ENCODE results near the gene MYO9A.

Gene MYO9A

DNA sequence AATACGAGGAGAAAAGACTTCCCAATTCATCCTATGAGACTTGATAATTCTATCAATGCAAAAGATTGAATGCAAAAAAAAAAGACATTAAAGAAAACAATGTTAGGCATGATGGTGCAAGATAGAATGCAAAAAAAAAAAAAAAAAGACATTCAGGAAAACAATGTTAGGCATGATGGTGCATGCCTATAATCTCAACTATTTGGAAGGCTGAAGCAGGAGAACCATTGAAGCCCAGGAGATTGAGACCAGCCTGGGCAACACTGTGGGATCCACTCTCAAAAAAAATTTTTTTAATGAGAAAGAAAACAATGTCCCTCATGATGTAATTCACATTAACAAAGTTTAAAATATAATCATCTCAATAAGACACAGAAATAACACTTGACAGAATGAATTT lies 75.9 kb downstream of the MYO9A start:
- Histone ChIP-seq H4K5ac (ENCODE audit: low read length) (no peak overlapping the region), H3K18ac (ENCODE audit: low read length) (no peak overlapping the region), H2AK5ac (ENCODE audit: low read length) (no peak overlapping the region), H3K9ac (ENCODE audit: low read length) (no peak overlapping the region), H3K4ac (ENCODE audit: low read depth, low read length) (no peak overlapping the region), H3K23ac (ENCODE audit: low read length) (no peak overlapping the region), H3K79me1 (ENCODE audit: low read length) (peaks cover 3% of the 10 kb centered on the region), H3K27me3 (ENCODE audit: insufficient read depth, low read length, poor library complexity) (no peaks in the 10 kb centered on the region), H3K56ac (ENCODE audit: low read length) (no peak overlapping the region), H3K4me2 (ENCODE audit: low read length) (no peak overlapping the region), H2BK15ac (replicated peaks; ENCODE audit: low read depth) (no peak overlapping the region), H4K8ac (ENCODE audit: low read depth, low read length) (no peak overlapping the region), H2BK120ac (ENCODE audit: low read depth, low read length) (no peak overlapping the region), H2BK5ac (ENCODE audit: low read length) (no peak overlapping the region), H3K4me1 (ENCODE audit: control insufficient read depth, low read depth, low read length) (no peaks in the 10 kb centered on the region), H3K79me2 (ENCODE audit: control insufficient read depth, insufficient read depth, low read length) (no peaks in the 10 kb centered on the region), H3K4me3 (ENCODE audit: low read length) (no peak overlapping the region), H3K36me3 (ENCODE audit: control insufficient read depth, insufficient read depth, low read length) (no peaks in the 10 kb centered on the region), H3K27ac (ENCODE audit: low read depth, low read length) (no peak overlapping the region)
- no peak for DNase-seq
- no CpG with 5 or more reads among the region's 1 CpG for WGBS (ENCODE audit: extremely low coverage, insufficient coverage, low lambda C conversion rate)

- H2BK15ac ChIP-seq (replicated peaks; ENCODE audit: low read depth), result no peak overlapping the region
Measured at GRCh38 chr15:72037321-72037720, 80.6 kb downstream of the MYO9A start.

DNA sequence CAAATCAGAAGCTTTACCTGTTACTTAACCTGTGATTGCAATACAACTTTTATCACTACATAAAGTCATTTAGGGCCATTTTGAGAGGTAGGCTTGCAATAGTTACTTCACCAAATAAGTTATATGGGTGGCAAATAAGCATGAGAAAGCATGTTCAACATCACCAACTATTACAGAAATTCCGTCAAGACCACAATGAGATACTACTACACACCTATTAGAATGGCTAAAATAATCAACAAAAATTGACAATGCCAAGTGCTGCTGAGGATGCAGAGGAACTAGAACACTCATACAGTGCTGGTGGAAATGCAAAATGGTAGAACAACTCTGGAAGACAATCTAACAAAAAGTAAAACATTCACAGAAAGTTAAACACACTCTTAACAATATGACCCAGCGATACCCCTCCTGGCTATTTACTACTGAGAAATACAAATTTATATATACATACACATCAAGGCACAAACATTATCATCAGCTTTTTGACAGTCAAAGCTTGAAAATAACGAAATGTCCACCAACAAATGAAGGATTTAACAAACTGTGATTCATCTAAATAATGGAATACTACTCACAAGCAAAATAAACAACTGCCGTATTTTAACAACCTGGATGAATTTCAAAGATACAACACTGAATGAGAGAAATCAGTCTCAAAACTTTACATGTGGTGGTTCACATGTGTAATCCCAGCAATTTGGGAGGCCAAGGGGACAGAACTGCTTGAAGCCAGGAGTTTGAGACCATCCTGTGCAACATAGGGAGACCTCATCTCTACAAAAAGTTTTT lies 82.9 kb downstream of the MYO9A start:
- H3K27ac ChIP-seq (ENCODE audit: low read depth, low read length), result no peak overlapping the region
- no CpG with 5 or more reads among the region's 4 CpGs for WGBS (ENCODE audit: extremely low coverage, insufficient coverage, low lambda C conversion rate)
- no peak overlapping the region for H3K4me3 ChIP-seq (ENCODE audit: low read length)

More at GRCh38 chr15:72037321-72037720, 80.6 kb downstream of the MYO9A start:
- no peak overlapping the region for H3K23ac ChIP-seq (ENCODE audit: low read length)
- H3K4ac ChIP-seq (ENCODE audit: low read depth, low read length), result no peak overlapping the region
- no peak overlapping the region for H3K27ac ChIP-seq (ENCODE audit: low read depth, low read length)
- H2BK5ac ChIP-seq (ENCODE audit: low read length), result no peak overlapping the region
- H3K27me3 ChIP-seq (ENCODE audit: insufficient read depth, low read length, poor library complexity), result no peaks in the 10 kb centered on the region
- peaks cover 4% of the 10 kb centered on the region for H3K79me1 ChIP-seq (ENCODE audit: low read length)
- H3K79me2 ChIP-seq (ENCODE audit: control insufficient read depth, insufficient read depth, low read length), result no peaks in the 10 kb centered on the region
- no peak overlapping the region for H3K4me2 ChIP-seq (ENCODE audit: low read length)
- no peaks in the 10 kb centered on the region for H3K4me1 ChIP-seq (ENCODE audit: control insufficient read depth, low read depth, low read length)
- H4K8ac ChIP-seq (ENCODE audit: low read depth, low read length), result no peak overlapping the region
- WGBS (ENCODE audit: extremely low coverage, insufficient coverage, low lambda C conversion rate), result no CpG with 5 or more reads among the region's 4 CpGs
- no peak overlapping the region for H3K56ac ChIP-seq (ENCODE audit: low read length)
- no peaks in the 10 kb centered on the region for H3K36me3 ChIP-seq (ENCODE audit: control insufficient read depth, insufficient read depth, low read length)
- no peak overlapping the region for H2BK120ac ChIP-seq (ENCODE audit: low read depth, low read length)
- H4K5ac ChIP-seq (ENCODE audit: low read length), result no peak overlapping the region
- no peak overlapping the region for H3K9ac ChIP-seq (ENCODE audit: low read length)
- H3K4me3 ChIP-seq (ENCODE audit: low read length), result no peak overlapping the region
- no peak overlapping the region for H2AK5ac ChIP-seq (ENCODE audit: low read length)
- H3K18ac ChIP-seq (ENCODE audit: low read length), result no peak overlapping the region
- DNase-seq, result no peak

DNA sequence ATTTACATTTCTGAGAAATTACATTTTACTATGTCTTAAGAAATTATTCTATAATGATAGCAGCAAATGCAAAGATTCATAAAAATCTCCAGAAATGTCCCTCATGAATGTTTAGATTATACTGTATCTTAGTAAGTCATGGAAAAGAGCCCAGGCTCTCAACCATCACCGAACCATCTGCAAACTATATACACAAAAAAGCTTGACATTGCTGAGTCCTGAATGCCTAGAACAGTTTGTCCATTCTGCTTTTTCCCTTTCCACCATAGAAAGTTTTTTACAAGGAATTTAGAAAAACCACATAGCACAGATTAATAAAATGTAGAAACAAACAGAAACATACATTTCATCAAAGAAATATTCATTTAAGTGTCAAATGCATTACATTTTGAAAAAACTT lies 83.6 kb downstream of the MYO9A start:
- Histone ChIP-seq H2BK15ac (replicated peaks; ENCODE audit: low read depth) (no peak overlapping the region), H3K18ac (ENCODE audit: low read length) (no peak overlapping the region), H3K4ac (ENCODE audit: low read depth, low read length) (no peak overlapping the region), H3K27ac (ENCODE audit: low read depth, low read length) (no peak overlapping the region), H3K79me1 (ENCODE audit: low read length) (peaks cover 3% of the 10 kb centered on the region), H2BK120ac (ENCODE audit: low read depth, low read length) (no peak overlapping the region), H3K4me3 (ENCODE audit: low read length) (no peak overlapping the region), H3K79me2 (ENCODE audit: control insufficient read depth, insufficient read depth, low read length) (no peaks in the 10 kb centered on the region), H4K8ac (ENCODE audit: low read depth, low read length) (no peak overlapping the region), H2BK5ac (ENCODE audit: low read length) (no peak overlapping the region), H3K23ac (ENCODE audit: low read length) (no peak overlapping the region), H3K4me2 (ENCODE audit: low read length) (no peak overlapping the region), H3K4me1 (ENCODE audit: control insufficient read depth, low read depth, low read length) (no peaks in the 10 kb centered on the region), H3K9ac (ENCODE audit: low read length) (no peak overlapping the region), H3K27me3 (ENCODE audit: insufficient read depth, low read length, poor library complexity) (no peaks in the 10 kb centered on the region), H3K56ac (ENCODE audit: low read length) (no peak overlapping the region), H4K5ac (ENCODE audit: low read length) (no peak overlapping the region), H2AK5ac (ENCODE audit: low read length) (no peak overlapping the region), H3K36me3 (ENCODE audit: control insufficient read depth, insufficient read depth, low read length) (no peaks in the 10 kb centered on the region)
- no peak for DNase-seq
- WGBS (ENCODE audit: extremely low coverage, insufficient coverage, low lambda C conversion rate), result no CpG with 5 or more reads among the region's 1 CpG

More for the DNA sequence above, 82.9 kb downstream of the MYO9A start:
- Histone ChIP-seq H3K27me3 (ENCODE audit: insufficient read depth, low read length, poor library complexity) (no peaks in the 10 kb centered on the region), H3K4me1 (ENCODE audit: control insufficient read depth, low read depth, low read length) (no peaks in the 10 kb centered on the region), H3K4me2 (ENCODE audit: low read length) (no peak overlapping the region), H3K9ac (ENCODE audit: low read length) (no peak overlapping the region), H2BK15ac (replicated peaks; ENCODE audit: low read depth) (no peak overlapping the region), H3K23ac (ENCODE audit: low read length) (no peak overlapping the region), H4K5ac (ENCODE audit: low read length) (no peak overlapping the region), H3K4ac (ENCODE audit: low read depth, low read length) (no peak overlapping the region), H2BK5ac (ENCODE audit: low read length) (no peak overlapping the region), H3K79me2 (ENCODE audit: control insufficient read depth, insufficient read depth, low read length) (no peaks in the 10 kb centered on the region), H2BK120ac (ENCODE audit: low read depth, low read length) (no peak overlapping the region), H3K56ac (ENCODE audit: low read length) (no peak overlapping the region), H3K79me1 (ENCODE audit: low read length) (peaks cover 4% of the 10 kb centered on the region), H3K18ac (ENCODE audit: low read length) (no peak overlapping the region), H2AK5ac (ENCODE audit: low read length) (no peak overlapping the region), H4K8ac (ENCODE audit: low read depth, low read length) (no peak overlapping the region), H3K36me3 (ENCODE audit: control insufficient read depth, insufficient read depth, low read length) (no peaks in the 10 kb centered on the region)
- DNase-seq, result no peak

DNA sequence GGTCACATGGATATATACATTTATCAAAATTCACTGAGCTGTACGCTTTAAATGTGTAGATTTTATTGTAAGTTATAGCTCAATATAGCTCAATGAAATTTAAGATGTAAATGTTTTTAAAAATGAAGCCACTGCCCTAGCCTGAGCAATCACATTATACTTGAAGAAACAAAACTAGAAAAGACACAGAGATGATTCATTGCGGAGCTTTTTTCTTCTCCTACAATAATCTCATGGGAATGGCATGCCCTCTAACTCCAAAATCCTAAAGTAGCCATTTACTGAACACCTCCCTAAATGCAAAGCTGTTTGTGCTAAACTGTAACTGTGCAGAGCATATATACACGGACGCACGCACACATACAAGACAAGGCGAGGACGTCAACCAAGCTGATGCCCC lies 84.2 kb downstream of the MYO9A start:
- Histone ChIP-seq H3K4ac (ENCODE audit: low read depth, low read length) (no peak overlapping the region), H3K18ac (ENCODE audit: low read length) (no peak overlapping the region), H3K9ac (ENCODE audit: low read length) (no peak overlapping the region), H4K8ac (ENCODE audit: low read depth, low read length) (no peak overlapping the region), H3K79me2 (ENCODE audit: control insufficient read depth, insufficient read depth, low read length) (no peaks in the 10 kb centered on the region), H3K4me2 (ENCODE audit: low read length) (no peak overlapping the region), H2AK5ac (ENCODE audit: low read length) (no peak overlapping the region), H2BK120ac (ENCODE audit: low read depth, low read length) (no peak overlapping the region), H3K23ac (ENCODE audit: low read length) (no peak overlapping the region), H2BK15ac (replicated peaks; ENCODE audit: low read depth) (no peak overlapping the region), H3K4me3 (ENCODE audit: low read length) (no peak overlapping the region), H4K5ac (ENCODE audit: low read length) (no peak overlapping the region), H3K4me1 (ENCODE audit: control insufficient read depth, low read depth, low read length) (no peaks in the 10 kb centered on the region), H2BK5ac (ENCODE audit: low read length) (no peak overlapping the region), H3K27ac (ENCODE audit: low read depth, low read length) (no peak overlapping the region), H3K79me1 (ENCODE audit: low read length) (peaks cover 3% of the 10 kb centered on the region), H3K56ac (ENCODE audit: low read length) (no peak overlapping the region), H3K36me3 (ENCODE audit: control insufficient read depth, insufficient read depth, low read length) (no peaks in the 10 kb centered on the region), H3K27me3 (ENCODE audit: insufficient read depth, low read length, poor library complexity) (no peaks in the 10 kb centered on the region)
- no CpG with 5 or more reads among the region's 7 CpGs for WGBS (ENCODE audit: extremely low coverage, insufficient coverage, low lambda C conversion rate)
- no peak for DNase-seq

GRCh38 chr15:72033285-72033684 lies 84.7 kb downstream of the MYO9A start:
- peaks cover 2% of the 10 kb centered on the region for H3K79me1 ChIP-seq (ENCODE audit: low read length)
- H3K27me3 ChIP-seq (ENCODE audit: insufficient read depth, low read length, poor library complexity), result no peaks in the 10 kb centered on the region
- no peak overlapping the region for H2BK120ac ChIP-seq (ENCODE audit: low read depth, low read length)
- H2AK5ac ChIP-seq (ENCODE audit: low read length), result no peak overlapping the region
- H3K36me3 ChIP-seq (ENCODE audit: control insufficient read depth, insufficient read depth, low read length), result no peaks in the 10 kb centered on the region
- WGBS (ENCODE audit: extremely low coverage, insufficient coverage, low lambda C conversion rate), result no CpG with 5 or more reads among the region's 3 CpGs
- no peak overlapping the region for H3K4ac ChIP-seq (ENCODE audit: low read depth, low read length)
- no peak overlapping the region for H4K5ac ChIP-seq (ENCODE audit: low read length)
- no peak overlapping the region for H3K18ac ChIP-seq (ENCODE audit: low read length)
- H3K27ac ChIP-seq (ENCODE audit: low read depth, low read length), result no peak overlapping the region
- no peak overlapping the region for H3K56ac ChIP-seq (ENCODE audit: low read length)
- H3K9ac ChIP-seq (ENCODE audit: low read length), result no peak overlapping the region
- H3K23ac ChIP-seq (ENCODE audit: low read length), result no peak overlapping the region
- H2BK5ac ChIP-seq (ENCODE audit: low read length), result no peak overlapping the region
- no peak overlapping the region for H3K4me3 ChIP-seq (ENCODE audit: low read length)
- H3K4me2 ChIP-seq (ENCODE audit: low read length), result no peak overlapping the region
- DNase-seq, result no peak
- H3K4me1 ChIP-seq (ENCODE audit: control insufficient read depth, low read depth, low read length), result no peaks in the 10 kb centered on the region
- H2BK15ac ChIP-seq (replicated peaks; ENCODE audit: low read depth), result no peak overlapping the region
- H3K79me2 ChIP-seq (ENCODE audit: control insufficient read depth, insufficient read depth, low read length), result no peaks in the 10 kb centered on the region
- H4K8ac ChIP-seq (ENCODE audit: low read depth, low read length), result no peak overlapping the region

Data from mesendoderm (in vitro differentiated cells).